ENCODE results near the gene ABCA10. TPM values are rescaled to one million over a fixed set of nuclear protein-coding genes. Genes with fewer than 3 reads are reported as not detected.

Gene ABCA10
- total and polyA plus RNA-seq, 2 of the 8 experiments (the other 6 are each of a cell fraction or from before 2014, with no cell fraction given): not detected

DNA sequence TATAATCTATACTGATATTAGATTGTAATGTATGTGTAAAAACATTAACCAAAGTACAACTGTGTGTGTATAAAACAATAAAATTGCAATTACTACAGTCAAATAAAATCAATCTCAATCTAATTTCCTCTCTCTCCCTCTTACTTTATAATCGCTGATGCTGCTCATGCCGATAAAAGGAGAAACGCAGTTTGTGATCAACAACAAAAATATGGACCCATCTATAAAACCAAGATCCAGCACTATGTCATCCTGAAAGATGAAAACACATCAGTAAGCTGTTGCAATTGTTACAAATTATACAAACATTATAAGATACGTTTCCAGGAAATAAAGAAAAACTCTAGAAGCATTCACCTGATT is 53.4 kb downstream of the ABCA10 start (continued):
- TF ChIP-seq FOSL1 (IDR thresholded peaks at IDR 0.05; ENCODE audit: insufficient read depth, low read depth, low read length): no peak
- TF ChIP-seq, protein P1, sequence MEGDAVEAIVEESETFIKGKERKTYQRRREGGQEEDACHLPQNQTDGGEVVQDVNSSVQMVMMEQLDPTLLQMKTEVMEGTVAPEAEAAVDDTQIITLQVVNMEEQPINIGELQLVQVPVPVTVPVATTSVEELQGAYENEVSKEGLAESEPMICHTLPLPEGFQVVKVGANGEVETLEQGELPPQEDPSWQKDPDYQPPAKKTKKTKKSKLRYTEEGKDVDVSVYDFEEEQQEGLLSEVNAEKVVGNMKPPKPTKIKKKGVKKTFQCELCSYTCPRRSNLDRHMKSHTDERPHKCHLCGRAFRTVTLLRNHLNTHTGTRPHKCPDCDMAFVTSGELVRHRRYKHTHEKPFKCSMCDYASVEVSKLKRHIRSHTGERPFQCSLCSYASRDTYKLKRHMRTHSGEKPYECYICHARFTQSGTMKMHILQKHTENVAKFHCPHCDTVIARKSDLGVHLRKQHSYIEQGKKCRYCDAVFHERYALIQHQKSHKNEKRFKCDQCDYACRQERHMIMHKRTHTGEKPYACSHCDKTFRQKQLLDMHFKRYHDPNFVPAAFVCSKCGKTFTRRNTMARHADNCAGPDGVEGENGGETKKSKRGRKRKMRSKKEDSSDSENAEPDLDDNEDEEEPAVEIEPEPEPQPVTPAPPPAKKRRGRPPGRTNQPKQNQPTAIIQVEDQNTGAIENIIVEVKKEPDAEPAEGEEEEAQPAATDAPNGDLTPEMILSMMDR (IDR thresholded peaks at IDR 0.05; ENCODE audit: control extremely low read depth in 1 of 3, insufficient read depth in 1 of 3, low read depth in 1 of 3, low read length in 3 of 3): no peak
- no peak for TF ChIP-seq BACH1 (IDR thresholded peaks at IDR 0.05; ENCODE audit: low read length)
